ENCODE results near the gene DOCK2.

DNA sequence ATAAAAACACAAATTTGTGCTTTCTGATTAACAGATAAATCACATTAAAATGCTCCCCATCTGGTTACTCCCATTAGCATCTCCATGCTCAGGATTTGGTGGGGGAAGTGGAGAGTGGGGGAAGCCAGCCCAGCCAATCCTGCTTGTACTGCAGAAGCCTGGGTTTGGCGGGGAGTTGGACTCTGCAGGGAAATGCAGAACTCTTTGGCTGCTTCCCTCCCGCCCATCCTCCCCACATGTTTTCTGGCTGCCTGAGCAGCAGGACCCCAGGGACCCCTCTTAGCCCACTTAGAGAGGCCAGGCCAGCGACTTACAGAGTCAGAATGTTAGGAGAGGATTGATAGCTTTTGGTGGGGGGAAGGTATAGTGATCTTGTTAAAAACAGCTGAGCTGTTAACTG, 409.2 kb downstream of the DOCK2 start:
- TF ChIP-seq, protein P1, sequence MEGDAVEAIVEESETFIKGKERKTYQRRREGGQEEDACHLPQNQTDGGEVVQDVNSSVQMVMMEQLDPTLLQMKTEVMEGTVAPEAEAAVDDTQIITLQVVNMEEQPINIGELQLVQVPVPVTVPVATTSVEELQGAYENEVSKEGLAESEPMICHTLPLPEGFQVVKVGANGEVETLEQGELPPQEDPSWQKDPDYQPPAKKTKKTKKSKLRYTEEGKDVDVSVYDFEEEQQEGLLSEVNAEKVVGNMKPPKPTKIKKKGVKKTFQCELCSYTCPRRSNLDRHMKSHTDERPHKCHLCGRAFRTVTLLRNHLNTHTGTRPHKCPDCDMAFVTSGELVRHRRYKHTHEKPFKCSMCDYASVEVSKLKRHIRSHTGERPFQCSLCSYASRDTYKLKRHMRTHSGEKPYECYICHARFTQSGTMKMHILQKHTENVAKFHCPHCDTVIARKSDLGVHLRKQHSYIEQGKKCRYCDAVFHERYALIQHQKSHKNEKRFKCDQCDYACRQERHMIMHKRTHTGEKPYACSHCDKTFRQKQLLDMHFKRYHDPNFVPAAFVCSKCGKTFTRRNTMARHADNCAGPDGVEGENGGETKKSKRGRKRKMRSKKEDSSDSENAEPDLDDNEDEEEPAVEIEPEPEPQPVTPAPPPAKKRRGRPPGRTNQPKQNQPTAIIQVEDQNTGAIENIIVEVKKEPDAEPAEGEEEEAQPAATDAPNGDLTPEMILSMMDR (conservative IDR thresholded peaks at IDR 0.05 in 1 of 2, IDR thresholded peaks at IDR 0.05 in 1 of 2; ENCODE audit: low read depth in 1 of 2, low read length in 2 of 2) = no peak
- TF ChIP-seq EZH2 (IDR thresholded peaks at IDR 0.05; ENCODE audit: low read length, missing control alignments) = no peak

All from fibroblast of lung (primary cell).